RPMI8226 (cell line): ENCODE data around the gene FGR.

Experiments used
- DNase-seq: peaks from one replicate; pipeline ENCODE4 v3.0.0-alpha.2; 2015

FGR gene

GRCh38 chr1:27615346-27616192, 19.4 kb downstream of the FGR start:
- DNase-seq, result no peak

- no peak for DNase-seq
Observed at GRCh38 chr1:27614625-27615344, 20.2 kb downstream of the FGR start.

- DNase-seq, result no peak
Observed at GRCh38 chr1:27614043-27614624, 20.9 kb downstream of the FGR start.

GRCh38 chr1:27612718-27613117, 22.3 kb downstream of the FGR start:
- no peak for DNase-seq

- no peak for DNase-seq
Observed at GRCh38 chr1:27611450-27611849, 23.5 kb downstream of the FGR start.

GRCh38 chr1:27609618-27610240, 25.3 kb downstream of the FGR start:
- peak; percentile 78 for DNase-seq

- no peak for DNase-seq
Observed at GRCh38 chr1:27609210-27609555, 25.8 kb downstream of the FGR start.

GRCh38 chr1:27607239-27607804, 27.7 kb downstream of the FGR start:
- DNase-seq, result no peak

GRCh38 chr1:27606708-27607238, 28.2 kb downstream of the FGR start:
- DNase-seq, result no peak

GRCh38 chr1:27605796-27606707, 28.9 kb downstream of the FGR start:
- DNase-seq, result peak; percentile 62

- DNase-seq, result no peak
Observed at GRCh38 chr1:27605300-27605766, 29.7 kb downstream of the FGR start.

- DNase-seq, result no peak
Observed at GRCh38 chr1:27604579-27605299, 30.2 kb downstream of the FGR start.

GRCh38 chr1:27603681-27604578, 31.1 kb downstream of the FGR start, which contains the start of gene AHDC1:
Gene AHDC1, minus strand, starts transcription at chr1:27604144. Its CDS starts 52,029 bp downstream, at chr1:27552115.
- peak; percentile 96 for DNase-seq

GRCh38 chr1:27603309-27603680, 31.7 kb downstream of the FGR start:
- DNase-seq, result peak; percentile 54

- peak; percentile 47 for DNase-seq
Observed at GRCh38 chr1:27602462-27603308, 32.3 kb downstream of the FGR start.

GRCh38 chr1:27601771-27602461, 33.1 kb downstream of the FGR start:
- no peak for DNase-seq

- DNase-seq, result no peak
Observed at GRCh38 chr1:27601321-27601770, 33.6 kb downstream of the FGR start.
